AG09309 (cell line): ENCODE results near the gene SH3PXD2A.
"Not testable (repeated sequence)": the region's sequence is repeated elsewhere in the genome, so short reads cannot be mapped to it uniquely, and the experiment has no call there.

Experiments
- DNase-seq: peaks from one replicate; pipeline ENCODE4 v3.0.0-alpha.2; 2010; ENCODE audit warnings: low read depth
- H3K4me3 ChIP-seq: 2 replicates; pipeline ENCODE4 v1.5.1; 2011; ENCODE audit warnings: mild to moderate bottlenecking, low read depth, low read length, moderate library complexity; ENCODE audit not compliant: control insufficient read depth
- TF ChIP-seq, protein P1 (sequence below): IDR thresholded peaks from 2 replicates; pipeline ENCODE4 v1.5.1; 2011; ENCODE audit warnings: mild to moderate bottlenecking, low read depth, low read length, inconsistent platforms; ENCODE audit not compliant: insufficient read depth, control insufficient read depth; ENCODE audit errors: missing control alignments

SH3PXD2A gene

DNA sequence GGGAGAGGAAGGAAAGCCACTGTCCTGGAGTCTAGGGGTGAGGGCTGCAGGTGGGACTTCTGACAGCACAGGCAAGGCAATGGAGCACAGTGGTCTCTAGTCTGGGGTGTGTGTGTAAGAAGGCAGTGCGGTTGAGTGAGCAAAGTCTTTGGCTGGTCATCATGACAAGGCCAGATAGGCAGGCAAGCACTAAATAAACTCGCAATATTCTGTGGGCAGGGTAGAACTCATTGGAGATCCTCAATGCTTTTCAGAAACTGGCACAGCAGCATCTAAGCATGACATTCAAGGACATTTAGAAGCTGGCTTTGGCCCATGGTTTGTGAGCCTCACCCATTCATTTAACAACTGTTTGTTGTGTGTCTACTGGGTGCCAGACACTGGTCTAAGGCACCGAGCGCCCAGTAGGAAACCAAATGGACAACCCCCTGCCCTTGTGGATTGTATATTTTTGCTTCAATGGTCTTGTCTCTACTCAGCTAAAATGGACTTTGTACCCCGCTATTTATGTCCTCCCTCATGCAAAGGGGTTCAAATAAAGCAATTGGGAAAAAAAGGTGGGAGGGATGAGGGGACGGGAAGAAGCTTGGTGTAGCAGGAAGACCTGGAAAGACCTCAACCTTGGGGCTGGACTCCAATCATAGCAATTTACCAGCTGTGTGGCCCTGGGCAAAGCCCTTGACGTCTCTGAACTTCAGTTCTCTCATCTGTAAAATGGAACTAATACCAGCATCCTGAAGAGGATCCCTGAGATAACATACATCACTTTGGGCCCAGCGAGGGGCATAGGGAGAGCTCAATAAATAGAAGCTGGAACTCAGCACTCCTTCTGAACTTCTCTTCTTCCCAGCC, 245.9 kb downstream of the SH3PXD2A start:
- no peak for DNase-seq
- TF ChIP-seq, protein P1, sequence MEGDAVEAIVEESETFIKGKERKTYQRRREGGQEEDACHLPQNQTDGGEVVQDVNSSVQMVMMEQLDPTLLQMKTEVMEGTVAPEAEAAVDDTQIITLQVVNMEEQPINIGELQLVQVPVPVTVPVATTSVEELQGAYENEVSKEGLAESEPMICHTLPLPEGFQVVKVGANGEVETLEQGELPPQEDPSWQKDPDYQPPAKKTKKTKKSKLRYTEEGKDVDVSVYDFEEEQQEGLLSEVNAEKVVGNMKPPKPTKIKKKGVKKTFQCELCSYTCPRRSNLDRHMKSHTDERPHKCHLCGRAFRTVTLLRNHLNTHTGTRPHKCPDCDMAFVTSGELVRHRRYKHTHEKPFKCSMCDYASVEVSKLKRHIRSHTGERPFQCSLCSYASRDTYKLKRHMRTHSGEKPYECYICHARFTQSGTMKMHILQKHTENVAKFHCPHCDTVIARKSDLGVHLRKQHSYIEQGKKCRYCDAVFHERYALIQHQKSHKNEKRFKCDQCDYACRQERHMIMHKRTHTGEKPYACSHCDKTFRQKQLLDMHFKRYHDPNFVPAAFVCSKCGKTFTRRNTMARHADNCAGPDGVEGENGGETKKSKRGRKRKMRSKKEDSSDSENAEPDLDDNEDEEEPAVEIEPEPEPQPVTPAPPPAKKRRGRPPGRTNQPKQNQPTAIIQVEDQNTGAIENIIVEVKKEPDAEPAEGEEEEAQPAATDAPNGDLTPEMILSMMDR, result no peak
- no peak overlapping the region for H3K4me3 ChIP-seq

DNA sequence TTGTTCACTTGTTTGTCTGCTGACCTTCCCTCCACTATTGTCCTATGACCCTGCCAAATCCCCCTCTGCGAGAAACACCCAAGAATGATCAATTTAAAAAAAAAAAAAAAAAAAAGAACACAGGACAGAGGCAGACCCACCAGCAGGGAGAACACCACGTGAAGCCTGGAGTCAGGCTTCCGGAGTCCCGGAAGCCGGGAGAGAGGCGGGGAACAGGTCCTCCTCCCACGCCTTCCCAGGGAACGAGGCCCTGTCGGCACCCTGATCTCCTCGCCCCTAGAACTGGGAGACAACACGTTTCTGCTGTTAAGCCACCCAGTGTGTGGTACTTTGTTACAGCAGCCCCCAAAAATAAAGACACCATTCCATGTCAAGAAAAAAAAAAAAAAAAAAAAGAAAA, 247.3 kb downstream of the SH3PXD2A start:
- not testable (repeated sequence) for DNase-seq, H3K4me3 ChIP-seq

DNA sequence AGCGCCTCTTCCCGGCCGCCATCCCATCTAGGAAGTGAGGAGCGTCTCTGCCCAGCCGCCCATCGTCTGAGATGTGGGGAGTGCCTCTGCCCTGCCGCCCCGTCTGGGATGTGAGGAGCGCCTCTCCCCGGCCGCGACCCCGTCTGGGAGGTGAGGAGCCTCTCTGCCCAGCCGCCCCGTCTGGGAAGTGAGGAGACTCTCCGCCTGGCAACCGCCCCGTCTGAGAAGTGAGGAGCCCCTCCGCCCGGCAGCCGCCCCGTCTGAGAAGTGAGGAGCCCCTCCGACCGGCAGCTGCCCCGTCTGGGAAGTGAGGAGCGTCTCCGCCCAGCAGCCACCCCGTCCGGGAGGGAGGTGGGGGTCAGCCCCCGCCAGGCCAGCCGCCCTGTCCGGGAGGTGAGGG, 248.3 kb downstream of the SH3PXD2A start:
- H3K4me3 ChIP-seq, DNase-seq: not testable (repeated sequence)

DNA sequence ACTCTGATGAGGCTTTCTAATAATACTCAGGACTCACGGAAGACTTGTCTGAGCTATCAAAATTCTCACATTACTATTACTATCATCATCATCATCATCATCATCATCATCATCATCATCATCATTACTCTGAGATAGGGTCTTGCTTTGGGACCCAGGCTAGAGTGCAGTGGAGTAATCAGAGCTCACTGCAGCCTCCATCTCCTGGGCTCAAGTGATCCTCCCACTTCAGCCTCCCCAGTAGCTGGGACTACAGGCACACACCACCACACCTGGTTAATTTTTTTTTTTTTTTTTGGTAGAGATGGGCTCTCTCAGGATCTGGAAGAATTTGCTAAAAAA, 249.3 kb downstream of the SH3PXD2A start:
- H3K4me3 ChIP-seq, DNase-seq: not testable (repeated sequence)

DNA sequence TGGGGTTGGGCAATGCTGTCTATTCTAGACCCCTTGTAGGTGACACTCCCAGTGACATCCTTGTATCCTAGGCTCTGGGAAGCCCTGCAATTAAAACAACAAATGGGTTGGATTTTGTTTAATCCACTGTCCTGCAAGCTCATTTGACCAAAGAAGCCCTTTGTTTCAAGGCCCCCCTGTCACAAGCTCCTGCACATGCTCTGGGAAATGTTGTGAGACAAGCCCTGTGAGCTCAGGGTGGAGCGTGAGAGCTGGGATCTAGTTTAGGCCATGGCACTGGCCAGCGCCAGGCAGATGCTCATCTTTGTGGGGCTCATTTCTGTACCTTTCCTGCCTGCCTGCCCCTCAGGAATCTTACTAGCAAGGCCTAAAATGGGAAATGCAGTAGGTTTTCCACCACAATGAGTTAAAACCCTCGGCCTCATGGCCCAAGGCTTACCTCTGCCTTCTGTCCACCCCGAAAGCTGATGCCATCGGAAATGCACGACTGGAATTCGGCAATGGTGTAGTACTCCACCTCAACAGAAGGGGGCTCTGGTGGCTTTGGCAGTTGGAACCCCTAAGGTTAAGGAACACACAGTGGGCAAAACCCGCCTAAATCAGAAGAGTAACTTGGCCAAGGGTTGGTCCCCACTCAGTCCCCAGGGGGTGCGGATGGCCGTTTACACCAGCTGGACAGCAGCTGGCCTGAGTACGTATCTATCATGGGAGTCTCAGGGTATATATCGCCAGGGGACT, 249.8 kb downstream of the SH3PXD2A start:
- TF ChIP-seq, protein P1, result peak; percentile 87
- H3K4me3 ChIP-seq, result no peak overlapping the region

DNA sequence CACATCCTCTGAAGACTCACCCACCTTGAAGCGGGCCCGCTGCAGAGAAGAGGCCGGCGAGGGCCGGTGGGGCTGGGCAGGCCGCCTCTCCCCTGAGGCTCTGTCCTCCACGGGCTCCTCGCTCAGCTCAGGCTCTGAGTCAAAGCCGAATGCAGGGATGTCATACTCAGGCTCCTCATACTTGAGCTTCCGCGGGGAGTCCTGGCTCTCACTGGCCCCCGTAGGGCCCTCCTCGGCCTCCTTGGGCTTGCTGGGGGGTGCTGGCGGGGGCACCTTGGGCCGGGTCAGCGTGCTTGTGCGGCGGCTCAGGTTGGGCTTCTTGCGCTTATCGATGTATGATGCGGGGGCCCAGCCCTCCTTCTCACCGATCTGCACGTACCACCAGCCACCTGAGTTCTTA, 252.0 kb downstream of the SH3PXD2A start:
- TF ChIP-seq, protein P1, result no peak
- H3K4me3 ChIP-seq, result no peak overlapping the region
- no peak for DNase-seq

More for the DNA sequence above, 249.8 kb downstream of the SH3PXD2A start:
- no peak for DNase-seq

DNA sequence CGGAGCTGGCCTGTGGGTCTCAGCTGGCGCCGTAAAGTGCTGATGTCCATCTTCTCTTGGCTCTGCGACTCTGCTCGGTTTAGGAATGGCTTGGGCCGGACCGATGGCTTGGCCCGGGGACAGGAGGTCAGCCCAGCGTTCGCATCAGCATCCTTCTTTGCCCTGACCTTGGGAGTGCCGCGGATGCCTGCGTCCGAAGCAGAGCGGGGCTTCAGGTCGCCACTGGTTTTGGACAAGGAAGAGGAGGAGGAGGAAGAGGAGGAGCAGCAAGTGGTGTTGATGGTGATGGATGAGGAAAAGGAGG, 252.6 kb downstream of the SH3PXD2A start:
- H3K4me3 ChIP-seq, result no peak overlapping the region
- no peak for DNase-seq

DNA sequence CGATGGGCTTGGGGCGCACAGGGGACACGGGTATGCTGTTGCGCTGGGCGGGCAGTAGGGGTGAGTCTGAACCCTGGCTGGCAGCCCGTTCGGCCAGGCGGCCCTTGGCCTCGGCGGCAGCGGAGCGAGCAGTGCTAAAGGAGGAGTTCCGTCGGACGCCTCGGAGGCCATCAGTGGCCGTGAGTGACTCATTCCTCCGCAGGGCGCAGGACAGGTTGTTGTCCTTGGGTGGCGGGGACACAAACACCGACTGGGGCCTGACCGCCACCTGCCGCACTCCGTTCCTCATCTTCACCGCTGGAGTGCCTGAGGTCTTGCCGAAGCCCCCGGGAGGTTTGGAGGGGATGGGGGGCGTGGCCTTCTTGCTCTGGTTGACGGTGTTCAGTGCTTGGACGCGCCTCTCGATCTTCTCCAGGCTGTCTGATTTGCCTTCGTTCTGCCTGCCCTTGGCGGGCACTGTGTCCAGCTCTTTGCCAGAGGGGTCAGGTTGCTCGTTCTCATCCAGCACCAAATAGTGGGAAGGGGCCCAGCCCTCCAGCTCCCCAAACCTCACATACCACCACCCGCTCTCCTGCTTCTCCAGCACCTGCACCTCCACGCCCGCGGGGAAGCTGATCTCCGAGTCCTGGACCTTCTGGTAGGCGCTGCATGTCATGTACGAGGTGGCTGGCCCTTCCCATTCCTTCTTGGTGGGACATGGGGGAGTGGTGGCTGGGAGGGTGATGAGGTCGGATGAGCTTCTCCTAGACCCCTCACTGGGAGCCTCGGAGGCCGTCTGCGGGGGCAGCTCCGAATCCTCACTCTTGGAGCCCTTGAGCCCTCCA, 253.1 kb downstream of the SH3PXD2A start:
- TF ChIP-seq, protein P1, result no peak
- H3K4me3 ChIP-seq, result no peak overlapping the region
- DNase-seq, result no peak

More for the DNA sequence above, 252.6 kb downstream of the SH3PXD2A start:
- TF ChIP-seq, protein P1, result no peak
